ENCODE results near the gene SIRPA.

SIRPA gene

DNA sequence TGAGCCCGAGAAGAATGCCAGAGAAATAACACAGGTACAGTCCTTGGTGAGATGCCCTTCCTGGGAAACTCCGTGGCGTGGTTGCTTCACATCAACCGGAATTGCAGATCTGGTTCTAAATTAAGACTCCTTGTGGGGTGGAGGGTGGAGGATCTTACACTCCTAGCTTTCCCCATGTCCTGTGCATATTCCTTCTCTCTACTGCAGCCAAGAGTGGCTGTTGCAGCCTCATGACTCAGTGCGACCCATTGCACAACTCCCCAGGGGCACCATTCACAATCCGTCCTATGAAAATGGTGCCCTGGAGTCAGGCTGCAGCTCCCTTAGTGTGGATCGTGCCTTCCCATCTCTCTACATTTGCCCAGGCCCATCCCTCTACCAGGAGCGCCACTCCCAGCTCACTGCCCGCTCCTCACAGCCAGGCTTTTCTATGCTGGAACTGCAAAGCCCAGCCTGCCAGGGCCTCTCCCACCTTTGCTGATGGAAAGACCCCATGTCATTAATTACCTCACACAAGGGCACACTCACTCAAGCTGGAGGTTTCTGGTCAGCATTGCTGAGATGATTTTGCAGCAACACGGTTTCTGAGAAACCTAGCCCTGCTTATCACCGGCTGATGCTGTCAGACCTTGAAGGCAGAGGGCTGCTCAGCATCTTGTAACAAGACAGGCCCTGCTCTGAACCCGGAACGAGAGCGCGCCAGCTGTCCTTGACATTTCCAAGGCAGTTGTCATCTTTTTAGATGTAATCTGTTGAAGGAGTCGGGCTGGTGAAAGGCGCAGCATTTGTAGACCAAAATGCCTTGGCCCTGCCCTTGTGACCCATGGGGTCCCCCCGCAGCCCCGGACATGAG is 39.7 kb downstream of the SIRPA start:
- DNase-seq = peak in 1 of 2 donors; percentile 17

DNA sequence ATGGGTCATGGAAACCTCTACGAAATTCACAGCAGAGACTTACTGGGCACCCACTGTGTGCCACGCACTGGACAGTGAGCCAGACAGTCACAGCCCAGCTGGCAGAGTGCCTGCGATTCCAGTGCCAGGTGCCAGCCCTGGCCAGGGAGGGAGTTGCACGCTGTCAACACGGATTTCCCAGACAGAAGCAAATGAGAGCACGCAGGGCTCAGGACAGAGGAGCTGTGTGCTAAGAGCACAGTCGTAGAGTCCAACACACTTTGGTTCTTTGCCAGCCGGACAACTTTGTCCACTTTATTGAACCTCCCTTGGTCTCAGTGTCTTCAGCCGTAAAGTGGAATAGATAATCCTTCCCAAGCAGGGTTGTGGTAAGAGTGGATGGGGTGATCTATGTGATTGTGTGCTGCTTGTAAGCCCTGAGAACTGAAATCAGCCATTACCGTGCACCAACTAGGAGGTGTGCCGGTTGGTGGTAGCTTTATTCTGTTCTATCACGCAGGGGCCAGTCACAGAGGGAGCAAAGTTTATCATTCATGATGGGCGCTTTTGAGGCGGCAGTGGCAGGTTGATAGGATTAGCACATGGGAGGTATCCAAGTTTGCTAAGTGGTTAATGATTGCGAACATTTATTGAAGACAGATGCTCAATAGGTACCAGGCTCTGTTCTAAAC is 40.6 kb downstream of the SIRPA start:
- no peak for DNase-seq

DNA sequence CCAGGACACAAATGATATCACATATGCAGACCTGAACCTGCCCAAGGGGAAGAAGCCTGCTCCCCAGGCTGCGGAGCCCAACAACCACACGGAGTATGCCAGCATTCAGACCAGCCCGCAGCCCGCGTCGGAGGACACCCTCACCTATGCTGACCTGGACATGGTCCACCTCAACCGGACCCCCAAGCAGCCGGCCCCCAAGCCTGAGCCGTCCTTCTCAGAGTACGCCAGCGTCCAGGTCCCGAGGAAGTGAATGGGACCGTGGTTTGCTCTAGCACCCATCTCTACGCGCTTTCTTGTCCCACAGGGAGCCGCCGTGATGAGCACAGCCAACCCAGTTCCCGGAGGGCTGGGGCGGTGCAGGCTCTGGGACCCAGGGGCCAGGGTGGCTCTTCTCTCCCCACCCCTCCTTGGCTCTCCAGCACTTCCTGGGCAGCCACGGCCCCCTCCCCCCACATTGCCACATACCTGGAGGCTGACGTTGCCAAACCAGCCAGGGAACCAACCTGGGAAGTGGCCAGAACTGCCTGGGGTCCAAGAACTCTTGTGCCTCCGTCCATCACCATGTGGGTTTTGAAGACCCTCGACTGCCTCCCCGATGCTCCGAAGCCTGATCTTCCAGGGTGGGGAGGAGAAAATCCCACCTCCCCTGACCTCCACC is 42.2 kb downstream of the SIRPA start:
- DNase-seq = no peak

DNA sequence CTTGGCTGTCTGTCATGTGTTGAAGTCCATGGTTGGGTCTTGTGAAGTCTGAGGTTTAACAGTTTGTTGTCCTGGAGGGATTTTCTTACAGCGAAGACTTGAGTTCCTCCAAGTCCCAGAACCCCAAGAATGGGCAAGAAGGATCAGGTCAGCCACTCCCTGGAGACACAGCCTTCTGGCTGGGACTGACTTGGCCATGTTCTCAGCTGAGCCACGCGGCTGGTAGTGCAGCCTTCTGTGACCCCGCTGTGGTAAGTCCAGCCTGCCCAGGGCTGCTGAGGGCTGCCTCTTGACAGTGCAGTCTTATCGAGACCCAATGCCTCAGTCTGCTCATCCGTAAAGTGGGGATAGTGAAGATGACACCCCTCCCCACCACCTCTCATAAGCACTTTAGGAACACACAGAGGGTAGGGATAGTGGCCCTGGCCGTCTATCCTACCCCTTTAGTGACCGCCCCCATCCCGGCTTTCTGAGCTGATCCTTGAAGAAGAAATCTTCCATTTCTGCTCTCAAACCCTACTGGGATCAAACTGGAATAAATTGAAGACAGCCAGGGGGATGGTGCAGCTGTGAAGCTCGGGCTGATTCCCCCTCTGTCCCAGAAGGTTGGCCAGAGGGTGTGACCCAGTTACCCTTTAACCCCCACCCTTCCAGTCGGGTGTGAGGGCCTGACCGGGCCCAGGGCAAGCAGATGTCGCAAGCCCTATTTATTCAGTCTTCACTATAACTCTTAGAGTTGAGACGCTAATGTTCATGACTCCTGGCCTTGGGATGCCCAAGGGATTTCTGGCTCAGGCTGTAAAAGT is 43.5 kb downstream of the SIRPA start:
- DNase-seq = no peak

DNA sequence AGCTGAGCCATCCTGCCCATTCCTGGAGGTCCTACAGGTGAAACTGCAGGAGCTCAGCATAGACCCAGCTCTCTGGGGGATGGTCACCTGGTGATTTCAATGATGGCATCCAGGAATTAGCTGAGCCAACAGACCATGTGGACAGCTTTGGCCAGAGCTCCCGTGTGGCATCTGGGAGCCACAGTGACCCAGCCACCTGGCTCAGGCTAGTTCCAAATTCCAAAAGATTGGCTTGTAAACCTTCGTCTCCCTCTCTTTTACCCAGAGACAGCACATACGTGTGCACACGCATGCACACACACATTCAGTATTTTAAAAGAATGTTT is 44.0 kb downstream of the SIRPA start:
- DNase-seq = no peak

DNA sequence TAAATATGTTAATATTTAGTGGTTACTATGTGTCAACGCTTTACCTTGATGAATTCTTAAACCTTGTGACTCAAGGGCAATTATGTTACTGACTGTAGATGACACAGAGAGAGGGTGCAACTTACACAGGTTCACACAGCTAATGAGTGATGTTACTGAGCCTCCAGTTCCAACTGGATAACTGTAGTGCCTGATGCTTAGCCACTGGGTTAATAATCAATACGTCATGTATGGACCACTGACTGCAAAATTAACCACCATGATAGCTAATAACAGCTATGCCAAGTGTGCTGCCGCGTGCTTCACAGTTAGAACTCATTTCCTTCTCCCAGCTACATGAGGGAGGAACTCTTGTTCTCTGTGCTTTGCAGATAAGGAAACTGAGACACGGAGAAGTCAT is 45.4 kb downstream of the SIRPA start:
- DNase-seq = no peak

DNA sequence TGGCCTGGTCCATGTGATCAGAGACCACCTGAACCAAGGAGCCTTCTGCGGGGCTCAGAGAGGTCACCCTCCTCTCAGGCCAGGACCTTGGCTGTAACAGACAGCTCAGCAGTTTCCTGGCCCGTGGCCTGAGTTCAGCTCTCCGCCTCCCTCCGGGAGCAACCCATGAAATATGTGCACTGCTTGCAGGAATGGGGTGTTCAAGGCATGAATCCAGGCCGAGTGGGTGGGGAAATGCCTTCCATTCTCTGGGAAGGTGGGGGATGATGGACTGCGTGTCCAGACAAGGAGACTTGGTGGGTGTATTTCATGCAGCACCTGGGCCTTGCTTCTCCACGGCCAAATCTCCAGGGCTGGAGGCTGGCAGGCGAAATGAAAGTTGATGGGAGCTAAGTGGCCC is 46.0 kb downstream of the SIRPA start:
- no peak for DNase-seq

DNA sequence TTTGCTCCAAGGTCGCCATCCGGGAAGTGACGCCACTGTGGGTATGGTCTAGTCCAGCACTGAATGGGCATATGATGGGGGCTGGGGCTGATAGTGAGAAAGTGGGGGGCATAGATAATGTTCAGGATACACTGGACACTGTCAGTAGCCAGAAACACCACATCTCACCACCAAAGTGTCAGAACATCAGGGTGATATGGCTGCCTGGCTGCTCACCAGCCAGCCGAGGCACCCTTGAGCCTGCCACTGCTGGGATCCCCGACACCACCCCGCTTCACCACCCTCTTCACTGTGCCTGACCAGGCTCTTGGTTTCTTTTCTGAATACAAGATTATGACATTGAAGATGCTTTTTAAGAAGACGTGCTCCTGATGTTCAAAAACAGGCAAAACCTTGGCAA is 46.9 kb downstream of the SIRPA start:
- DNase-seq = no peak

DNA sequence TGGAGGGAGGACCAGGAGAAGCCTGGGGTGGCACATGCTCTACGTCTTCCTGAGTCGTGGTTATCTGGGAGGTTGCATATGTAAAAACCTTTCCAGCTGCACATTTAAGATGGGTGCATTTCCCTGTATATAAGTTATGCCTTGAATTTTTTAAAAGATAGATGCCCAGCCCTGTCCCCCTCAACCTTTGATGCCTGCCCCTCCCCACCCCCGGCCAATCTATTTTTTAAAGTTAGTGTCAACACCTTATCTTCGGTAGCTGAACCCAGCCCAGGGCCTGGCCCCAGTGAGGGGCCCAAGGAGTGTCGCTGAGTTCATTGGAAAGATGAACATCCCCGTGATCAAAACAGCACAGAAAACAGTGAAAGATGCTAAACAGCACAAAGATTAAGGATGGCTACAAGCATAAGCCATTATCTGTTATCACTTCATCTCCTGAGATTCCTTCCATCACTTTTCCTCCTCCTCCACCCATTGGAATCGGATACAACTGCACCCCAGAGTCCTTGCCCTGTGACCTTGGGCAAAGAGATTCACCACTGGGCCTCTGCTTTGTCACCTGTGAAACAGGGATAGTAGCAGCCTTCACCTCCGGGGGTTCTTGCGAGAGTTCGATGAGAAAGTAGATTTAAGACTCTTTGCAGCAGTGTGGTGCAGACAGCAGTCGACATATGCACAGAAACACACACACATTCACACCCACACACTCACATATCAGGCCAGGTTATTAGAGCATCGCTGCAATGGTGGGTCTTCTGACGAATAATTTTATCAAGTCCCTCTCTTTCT is 47.5 kb downstream of the SIRPA start:
- DNase-seq = no peak

DNA sequence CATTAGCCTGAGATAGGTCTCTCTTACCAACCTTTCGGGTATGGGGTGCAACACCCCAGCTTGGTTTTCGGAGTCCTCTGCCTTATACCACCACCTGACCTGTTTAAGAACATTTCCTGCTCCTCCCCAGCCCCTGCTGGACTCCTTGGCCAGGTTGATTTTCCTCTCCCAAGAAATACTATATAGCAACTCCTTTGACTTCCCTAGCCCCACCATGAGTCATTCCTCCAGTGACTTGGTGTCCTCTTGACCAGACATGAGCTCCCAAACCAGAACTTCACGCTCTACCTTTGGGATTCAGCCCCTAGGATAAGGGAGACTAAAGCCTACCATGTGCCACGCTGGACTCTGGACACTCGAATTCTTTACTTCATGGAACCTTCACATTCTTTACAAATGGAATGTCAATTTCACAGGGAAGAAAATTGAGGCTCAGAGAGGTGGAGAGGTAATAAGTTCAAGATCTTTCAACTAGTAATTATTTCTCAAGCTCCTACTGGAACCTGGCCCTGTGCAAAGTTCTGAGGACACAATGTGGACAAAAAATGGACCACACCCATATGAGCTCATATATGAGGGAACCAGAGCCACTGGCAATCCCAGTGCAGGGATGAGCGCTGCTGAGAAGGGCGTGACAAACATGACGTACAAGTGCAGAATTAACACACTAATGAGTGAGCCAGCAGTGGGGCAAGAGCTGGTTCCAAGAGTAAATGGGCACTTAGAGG is 48.2 kb downstream of the SIRPA start:
- DNase-seq = peak; percentile 1 to 76

DNA sequence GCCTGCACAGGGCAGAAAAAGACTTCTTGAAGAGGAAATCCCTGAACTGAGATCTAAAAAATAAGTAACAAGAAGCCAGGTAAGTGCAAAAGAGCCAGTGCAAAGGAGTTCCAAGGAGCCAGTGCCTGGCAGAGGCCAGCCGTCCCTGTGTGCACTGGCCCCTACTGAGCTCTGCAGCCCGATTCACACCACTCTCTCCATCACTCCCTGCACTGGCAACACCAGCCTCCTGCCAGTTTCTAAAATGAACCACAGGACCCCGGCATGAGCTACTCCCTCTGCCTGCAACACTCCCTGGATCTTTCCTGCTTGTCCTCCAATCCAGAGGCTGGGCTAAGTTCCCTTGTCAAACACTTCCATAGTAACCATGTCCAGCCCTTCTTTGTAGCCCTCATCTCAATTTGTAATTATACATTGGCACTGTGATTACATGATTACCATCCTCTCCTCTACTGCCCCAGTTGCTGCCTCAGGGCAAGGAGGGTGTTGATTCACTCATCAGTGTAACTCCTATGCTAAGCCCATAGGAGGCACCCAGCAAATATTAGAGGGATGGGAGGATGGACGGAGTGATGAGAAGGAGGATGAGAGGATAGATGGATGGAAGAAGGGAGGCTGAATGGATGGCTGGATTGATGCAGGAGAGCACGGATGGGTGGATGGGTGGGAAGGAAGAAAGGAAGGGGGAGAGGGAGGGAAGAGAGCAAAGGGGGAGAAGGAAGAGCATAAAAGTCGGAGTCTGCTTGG is 49.3 kb downstream of the SIRPA start:
- no peak for DNase-seq

DNA sequence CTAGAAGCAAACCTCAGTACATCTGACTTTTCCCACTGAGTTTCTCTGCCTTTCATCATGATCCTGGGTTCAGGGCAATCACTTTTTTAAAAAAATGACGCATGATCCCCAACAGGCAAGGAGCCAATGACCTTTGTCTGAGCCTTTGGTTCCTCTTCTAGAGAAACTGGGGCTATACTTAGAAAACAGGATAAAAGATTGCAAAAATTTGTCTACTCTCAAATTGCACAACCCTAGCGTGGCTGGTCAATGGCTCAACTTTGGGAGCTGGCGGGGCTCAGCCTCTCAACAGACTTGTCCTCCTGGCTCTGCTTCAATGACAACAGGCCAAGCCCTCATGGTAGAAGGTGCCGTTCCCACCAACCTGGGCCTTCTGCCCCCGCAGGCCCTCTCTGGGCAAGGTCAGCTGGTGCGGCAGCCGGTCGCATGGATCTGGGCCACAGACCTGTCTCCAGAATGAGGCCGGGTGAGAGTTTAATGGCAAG is 50.0 kb downstream of the SIRPA start:
- peak; percentile 14 to 72 for DNase-seq

DNA sequence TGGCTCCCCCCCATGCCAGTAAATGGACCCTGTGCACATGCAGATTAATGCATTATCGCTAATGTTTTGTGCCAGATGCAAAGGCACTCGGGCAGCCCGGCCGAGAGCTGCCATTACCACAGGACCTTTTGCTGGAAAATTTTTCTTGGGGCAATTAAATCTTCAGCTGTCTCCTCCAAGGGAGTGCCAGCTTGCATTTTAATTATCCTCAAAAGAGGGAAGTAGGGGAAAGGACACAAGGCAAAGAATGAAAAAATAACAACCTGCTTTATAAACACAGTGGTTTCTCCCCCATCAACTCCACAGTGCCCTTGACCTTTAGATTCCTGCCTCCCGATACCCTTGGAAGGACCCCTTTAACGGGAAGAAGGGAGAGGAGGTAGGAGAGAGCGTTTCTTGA is 50.5 kb downstream of the SIRPA start:
- DNase-seq = no peak

DNA sequence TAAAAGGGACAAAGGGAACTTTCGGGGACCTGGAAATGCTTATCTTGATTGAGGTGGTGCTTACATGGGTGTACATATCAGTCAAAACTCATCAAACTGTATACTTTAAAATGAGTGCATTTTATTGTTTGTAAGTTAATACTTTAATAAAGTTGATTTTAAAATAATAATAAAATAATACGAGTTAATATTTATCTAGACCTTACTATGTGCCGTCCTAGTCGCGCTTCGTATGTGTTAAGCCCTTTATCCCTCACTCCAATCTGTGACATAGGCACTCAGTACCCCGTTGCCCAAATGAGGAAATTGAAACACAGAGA is 51.2 kb downstream of the SIRPA start:
- no peak for DNase-seq

DNA sequence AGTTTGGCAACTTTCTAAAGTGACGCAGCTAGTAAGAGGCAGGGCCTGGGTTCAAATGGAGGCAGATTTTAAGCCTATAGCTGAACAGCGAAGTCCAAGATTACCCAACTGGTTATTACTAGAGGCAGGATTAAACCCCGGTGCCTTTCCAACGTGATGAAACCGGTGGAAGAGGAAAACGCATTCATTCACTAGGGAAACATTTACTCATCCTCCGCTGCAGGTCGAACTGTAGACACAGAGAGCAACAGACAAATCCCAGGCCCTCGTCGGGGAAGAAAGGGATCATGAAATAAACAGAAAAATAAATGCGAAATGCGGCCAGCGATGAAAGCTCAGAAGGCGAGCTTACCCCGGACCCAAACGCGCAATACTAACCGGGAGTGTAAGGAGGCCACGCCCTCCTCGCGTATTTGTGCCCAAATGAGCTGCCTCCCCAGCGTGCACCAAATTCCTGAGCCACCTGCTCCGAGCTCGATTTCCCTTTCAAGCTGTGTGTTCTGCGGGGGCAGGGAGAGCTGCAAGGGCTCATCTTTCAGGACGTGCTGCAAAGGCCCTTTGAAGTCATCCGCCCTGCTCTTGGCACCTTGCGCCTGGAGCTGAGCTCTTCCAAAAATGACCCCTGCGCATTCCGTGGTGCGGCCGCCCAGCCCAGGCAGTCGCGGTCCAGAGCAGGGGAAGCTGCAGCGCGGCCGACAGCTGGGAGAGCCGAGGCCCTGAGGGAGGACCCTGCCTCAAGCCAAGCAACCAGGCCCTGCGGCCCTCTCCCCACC is 51.7 kb downstream of the SIRPA start:
- DNase-seq = peak; percentile 17 to 65

DNA sequence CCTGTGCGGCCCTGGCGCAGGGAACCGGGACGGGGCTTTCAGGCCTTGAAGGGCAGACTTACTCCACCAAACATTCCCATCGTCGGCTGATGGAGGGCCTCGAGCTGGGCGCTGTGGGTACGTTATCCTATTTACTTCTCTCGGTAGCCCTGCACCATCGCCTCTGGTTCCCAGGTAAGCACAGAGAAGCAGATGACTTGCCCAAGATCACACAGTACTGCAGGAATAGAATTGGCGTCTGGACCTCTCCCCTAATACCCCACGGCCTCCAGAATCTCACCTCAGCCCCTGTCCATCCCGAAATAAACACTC is 52.3 kb downstream of the SIRPA start:
- DNase-seq = no peak

DNA sequence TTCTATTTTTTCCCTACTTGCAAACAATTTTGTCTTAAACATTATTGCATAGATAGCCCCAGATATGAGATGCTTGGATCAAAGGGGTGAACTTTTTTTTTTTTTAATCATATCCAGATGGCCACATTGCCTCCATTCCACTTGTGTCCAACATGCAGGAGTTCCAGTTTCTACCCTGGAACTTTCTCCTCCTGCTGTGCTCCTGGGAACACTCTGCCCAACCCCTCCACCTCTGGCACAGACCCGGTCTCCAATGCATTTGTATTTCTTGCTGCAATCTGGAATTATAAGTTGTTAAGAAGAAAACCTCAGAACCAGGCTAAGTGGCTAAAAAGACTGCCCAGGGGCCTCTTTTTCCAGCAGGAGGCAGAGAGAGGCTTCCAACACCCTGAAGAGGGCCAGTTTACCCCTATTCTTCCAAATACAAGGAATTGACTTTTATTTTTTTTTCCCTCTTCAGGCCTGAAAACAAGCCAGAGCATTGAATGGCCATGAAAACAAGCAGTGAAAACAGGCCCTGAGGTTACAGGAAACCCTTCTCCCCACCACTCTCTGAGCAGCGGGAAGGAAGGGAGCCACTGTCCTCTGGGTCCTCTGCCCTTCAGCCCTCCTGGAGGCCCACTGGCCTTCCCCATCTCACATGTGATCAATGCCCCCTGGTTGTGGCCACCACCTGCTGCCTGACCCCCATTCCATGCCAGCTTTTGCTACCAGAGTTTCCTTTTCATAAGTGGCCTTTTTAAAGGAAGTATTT is 54.3 kb downstream of the SIRPA start:
- DNase-seq = no peak

DNA sequence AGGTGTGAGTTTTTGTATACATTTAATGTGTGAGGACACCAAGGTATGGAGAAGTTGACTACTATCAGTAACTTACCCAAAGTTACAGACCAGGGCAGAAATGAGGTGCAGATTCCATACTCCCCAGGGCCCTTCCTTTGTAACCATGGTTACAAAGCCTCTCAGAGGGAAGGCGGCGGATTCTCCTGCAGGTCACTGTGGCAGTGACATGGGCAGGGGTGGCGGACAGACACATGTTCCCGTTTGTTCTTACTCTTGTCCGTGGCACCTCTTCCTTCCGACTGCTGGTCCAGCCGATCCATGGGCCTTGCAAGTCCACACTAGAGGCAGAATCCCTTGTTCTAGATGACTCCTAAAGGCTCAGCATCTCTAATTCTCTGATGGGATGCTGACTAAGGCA is 55.6 kb downstream of the SIRPA start:
- no peak for DNase-seq

DNA sequence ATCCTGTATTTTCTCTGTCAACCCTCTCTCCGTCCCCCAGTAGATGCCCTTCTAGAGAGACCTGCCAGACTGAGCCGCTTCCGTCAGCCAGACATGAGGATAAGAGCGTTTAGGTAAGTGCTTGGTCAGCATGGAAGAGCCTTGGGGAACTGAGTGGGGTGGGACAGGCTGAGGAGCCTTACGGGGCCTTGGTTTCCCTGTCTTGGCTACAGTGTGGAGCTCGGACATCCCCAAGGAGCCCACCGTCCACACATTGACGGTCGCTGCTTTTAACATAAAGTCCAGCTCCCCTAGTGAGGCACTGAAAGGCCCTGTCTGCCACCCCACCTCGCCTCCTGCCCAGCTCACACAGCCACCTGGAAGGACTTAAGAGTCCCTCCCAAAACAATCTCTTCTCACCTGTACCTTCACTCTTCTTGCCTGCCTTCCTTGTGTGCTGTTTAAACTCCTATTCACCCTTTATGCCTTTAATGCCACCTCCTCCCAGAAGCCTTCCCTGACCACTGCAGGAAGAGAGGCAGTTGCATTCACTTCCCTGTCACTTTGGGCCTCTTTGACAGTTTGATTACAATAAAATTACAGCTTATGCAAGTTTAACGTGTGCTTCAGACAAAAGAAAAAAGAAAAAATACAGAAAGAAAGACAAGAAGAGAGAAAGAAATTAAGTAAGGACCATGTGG is 56.4 kb downstream of the SIRPA start:
- DNase-seq = no peak
